SK-N-SH (cell line): ENCODE data around the gene CLIP3. TPM values are rescaled to one million over a fixed set of nuclear protein-coding genes. Genes with fewer than 3 reads are reported as not detected.

Experiments
- CTCF ChIA-PET: fragments of 300-600, 350-600 bp; formaldehyde crosslinking; extraction: SDS; loops from one replicate; lab custom pipeline; 2021; lab: Yijun Ruan, JAX
- POLR2A ChIA-PET: fragments of 350-600 bp; sonication (Branson Sonifier 250); formaldehyde crosslinking; extraction: SDS; loops from one replicate; lab custom pipeline; 2020; ENCODE audit warnings: antibody characterized with exemption, inconsistent platforms; lab: Yijun Ruan, JAX
- DNase-seq: peaks from one replicate; pipeline ENCODE4 v3.0.0; 2012
- H2AFZ ChIP-seq: fragments of 200-600 bp; sonication (generic); 2 replicates; pipeline ENCODE4 v1.8.1; 2016; ENCODE audit warnings: antibody characterized with exemption, mild to moderate bottlenecking, low read depth
- H3F3A ChIP-seq: fragments of 200-600 bp; sonication (generic); replicated peaks from 2 replicates; pipeline ENCODE3; 2016; ENCODE audit warnings: antibody characterized with exemption, mild to moderate bottlenecking; ENCODE audit not compliant: insufficient read depth
- H3K27ac ChIP-seq, 2 experiments: fragments of 200-500 bp in 1 of 2; fragments of 200-600 bp in 1 of 2; sonication (Bioruptor generic) in 1 of 2; sonication (generic), shearing (Covaris generic) in 1 of 2; 2 replicates each; pipeline versions ENCODE4 v1.5.1 to v1.6.1; 2014 to 2016; ENCODE audit warnings: low read depth in 2 of 2, inconsistent platforms in 1 of 2, low read length in 1 of 2, mild to moderate bottlenecking in 1 of 2, mixed read lengths in 1 of 2
- H3K27me3 ChIP-seq: fragments of 200-600 bp; sonication (generic), shearing (Covaris generic); 2 replicates; pipeline ENCODE4 v1.6.1; 2016; ENCODE audit warnings: mixed run types; ENCODE audit not compliant: insufficient read depth
- H3K36me3 ChIP-seq, 2 experiments: fragments of 200-500 bp in 1 of 2; fragments of 200-600 bp in 1 of 2; sonication (Bioruptor generic) in 1 of 2; sonication (generic) in 1 of 2; replicated peaks in 1 of 2; 2 replicates each; pipeline versions ENCODE3 to v1.5.1; 2014 to 2016; ENCODE audit warnings: low read length in 1 of 2, mild to moderate bottlenecking in 1 of 2; ENCODE audit not compliant: insufficient read depth in 2 of 2, control insufficient read depth in 1 of 2
- H3K4me1 ChIP-seq, 2 experiments: fragments of 200-500 bp in 1 of 2; fragments of 200-600 bp in 1 of 2; sonication (Bioruptor generic) in 1 of 2; sonication (generic), shearing (Covaris generic) in 1 of 2; 2 replicates each; pipeline versions ENCODE4 v1.5.1 to v1.6.1; 2014 to 2016; ENCODE audit warnings: low read depth in 1 of 2, low read length in 1 of 2, mixed run types in 1 of 2; ENCODE audit not compliant: insufficient read depth in 2 of 2, control insufficient read depth in 1 of 2
- H3K4me2 ChIP-seq: fragments of 200-600 bp; sonication (generic), shearing (Covaris generic); 2 replicates; pipeline ENCODE4 v1.6.1; 2017; ENCODE audit warnings: mixed run types
- H3K4me3 ChIP-seq, 2 experiments: fragments of 200-500 bp in 1 of 2; fragments of 200-600 bp in 1 of 2; sonication (Bioruptor generic) in 1 of 2; sonication (generic), shearing (Covaris generic) in 1 of 2; 2 replicates each; pipeline versions ENCODE4 v1.5.1 to v1.8.1; 2014 to 2016; ENCODE audit warnings: low read depth in 2 of 2, inconsistent platforms in 1 of 2, low read length in 1 of 2, mild to moderate bottlenecking in 1 of 2, mixed read lengths in 1 of 2, moderate library complexity in 1 of 2
- H3K79me2 ChIP-seq: fragments of 200-600 bp; sonication (generic); 2 replicates; pipeline ENCODE4 v1.8.1; 2017; ENCODE audit warnings: mild to moderate bottlenecking; ENCODE audit not compliant: insufficient read depth
- H3K9ac ChIP-seq: fragments of 200-600 bp; sonication (generic); 2 replicates; pipeline ENCODE4 v1.6.1; 2017; ENCODE audit warnings: mixed run types
- H3K9me2 ChIP-seq: fragments of 200-600 bp; sonication (generic); 2 replicates; pipeline ENCODE4 v1.6.1; 2017; ENCODE audit warnings: mixed run types
- H3K9me3 ChIP-seq: fragments of 200-600 bp; sonication (generic); 2 replicates; pipeline ENCODE4 v1.6.1; 2017; ENCODE audit warnings: mixed run types, mild to moderate bottlenecking, moderate library complexity
- H4K20me1 ChIP-seq: fragments of 200-600 bp; sonication (generic); 2 replicates; pipeline ENCODE4 v1.6.1; 2017; ENCODE audit warnings: mild to moderate bottlenecking, mixed run types; ENCODE audit not compliant: insufficient read depth
- CHD2 ChIP-seq: fragments of 150-350 bp; IDR thresholded peaks from 2 replicates; pipeline ENCODE4 v1.6.1; 2018; ENCODE audit warnings: low read length; ENCODE audit not compliant: partially characterized antibody
- ELF1 ChIP-seq: IDR thresholded peaks from 2 replicates; pipeline ENCODE4 v1.4.0; 2012
- EP300 ChIP-seq, 2 experiments: IDR thresholded peaks; 2 replicates each; pipeline versions ENCODE4 v1.4.0 to v1.6.1; 2012; ENCODE audit warnings: borderline replicate concordance in 1 of 2, low read depth in 1 of 2, low read length in 1 of 2
- EZH2phosphoT487 ChIP-seq: fragments of 200-600 bp; sonication (generic); IDR thresholded peaks from 2 replicates; pipeline ENCODE4 v1.6.1; 2017; ENCODE audit warnings: low read depth, mixed run types, mild to moderate bottlenecking, antibody characterized with exemption, moderate library complexity, borderline replicate concordance
- FOXJ3 ChIP-seq: sonication (generic); formaldehyde crosslinking; IDR thresholded peaks from 2 replicates; pipeline ENCODE4 v1.5.1; 2020; ENCODE audit warnings: mild to moderate bottlenecking, missing genetic modification reagents
- FOXM1 ChIP-seq: IDR thresholded peaks from 2 replicates; pipeline ENCODE4 v1.4.0; 2012; ENCODE audit warnings: low read depth, mild to moderate bottlenecking
- GABPA ChIP-seq: IDR thresholded peaks from 2 replicates; pipeline ENCODE4 v1.4.0; 2012; ENCODE audit warnings: low read depth, mild to moderate bottlenecking
- GATA2 ChIP-seq: sonication (generic); formaldehyde crosslinking; IDR thresholded peaks from 2 replicates; pipeline ENCODE4 v1.5.0; 2020; ENCODE audit warnings: mild to moderate bottlenecking, missing genetic modification reagents
- MXI1 ChIP-seq: IDR thresholded peaks from 2 replicates; pipeline ENCODE4 v1.6.1; 2012; ENCODE audit warnings: mild to moderate bottlenecking, low read depth, low read length, improper control_type of control experiment
- NRF1 ChIP-seq: IDR thresholded peaks from 2 replicates; pipeline ENCODE4 v1.6.1; 2012; ENCODE audit warnings: low read depth, mild to moderate bottlenecking, low read length
- REST ChIP-seq: IDR thresholded peaks from 2 replicates; pipeline ENCODE4 v1.6.1; 2012; ENCODE audit warnings: mild to moderate bottlenecking, low read depth, low read length, moderate library complexity
- RFX5 ChIP-seq: IDR thresholded peaks from 2 replicates; pipeline ENCODE4 v1.6.1; 2012; ENCODE audit warnings: mild to moderate bottlenecking, improper control_type of control experiment, low read length
- SIN3A ChIP-seq: IDR thresholded peaks from 2 replicates; pipeline ENCODE4 v1.6.1; 2012; ENCODE audit warnings: low read depth, mild to moderate bottlenecking, low read length, moderate library complexity, borderline replicate concordance
- TAF1 ChIP-seq: IDR thresholded peaks from 2 replicates; pipeline ENCODE4 v1.6.1; 2012; ENCODE audit warnings: low read depth, mild to moderate bottlenecking, low read length, moderate library complexity, borderline replicate concordance
- TCF12 ChIP-seq: IDR thresholded peaks from 2 replicates; pipeline ENCODE4 v1.4.0; 2012
- USF2 ChIP-seq: fragments of 150-350 bp; IDR thresholded peaks from 2 replicates; pipeline ENCODE4 v1.6.1; 2017; ENCODE audit warnings: antibody characterized with exemption, low read length, low read depth, borderline replicate concordance
- YY1 ChIP-seq: IDR thresholded peaks from 2 replicates; pipeline ENCODE4 v1.4.0; 2012; ENCODE audit warnings: low read depth, mild to moderate bottlenecking
- WGBS: methylation state at CpG from one replicate; pipeline ENCODE4 v1.1.6; 2017; ENCODE audit warnings: low lambda C conversion rate; 5-methylcytosine and 5-hydroxymethylcytosine counted together
- polyA plus RNA-seq, 3 experiments: library from polyadenylated mRNA; depleted of rRNA; stranded (reverse); fragments of >200 nt; gene quantifications; 2 replicates each; pipeline ENCODE4 v1.2.3, GENCODE V29; 2012
- TF ChIP-seq, protein P1 (sequence below): fragments of 150-350 bp; IDR thresholded peaks from 2 replicates; pipeline ENCODE4 v1.6.1; 2016; ENCODE audit warnings: mild to moderate bottlenecking, low read depth, low read length
- TF ChIP-seq, protein P2 (sequence below): IDR thresholded peaks from 2 replicates; pipeline ENCODE4; 2012

CLIP3 gene
- polyA plus RNA-seq, 1 of the 3 experiments (the other 2 are of a cell fraction), result 13.1 TPM

GRCh38 chr19:36058481-36059179, 26.0 kb upstream of the CLIP3 start:
- Histone ChIP-seq H3K4me2 (no peak overlapping the region), H3K79me2 (peaks cover 50% of the 10 kb centered on the region), H4K20me1 (peaks cover 17% of the 10 kb centered on the region; the same call in 1 of the 2 replicates)
- POLR2A ChIA-PET, result no interaction called here
- CTCF ChIA-PET, result interaction anchor here (1.1 to 1.3 kb wide), 3 partner anchors 17 to 113 kb away, joined by 3 to 4 read pairs (median 3); no protein-coding TSS in a partner anchor
- TF ChIP-seq REST, result no peak
- TF ChIP-seq MXI1, result no peak
- no peak for TF ChIP-seq EZH2phosphoT487
- no peak for TF ChIP-seq NRF1
- TF ChIP-seq, protein P1, sequence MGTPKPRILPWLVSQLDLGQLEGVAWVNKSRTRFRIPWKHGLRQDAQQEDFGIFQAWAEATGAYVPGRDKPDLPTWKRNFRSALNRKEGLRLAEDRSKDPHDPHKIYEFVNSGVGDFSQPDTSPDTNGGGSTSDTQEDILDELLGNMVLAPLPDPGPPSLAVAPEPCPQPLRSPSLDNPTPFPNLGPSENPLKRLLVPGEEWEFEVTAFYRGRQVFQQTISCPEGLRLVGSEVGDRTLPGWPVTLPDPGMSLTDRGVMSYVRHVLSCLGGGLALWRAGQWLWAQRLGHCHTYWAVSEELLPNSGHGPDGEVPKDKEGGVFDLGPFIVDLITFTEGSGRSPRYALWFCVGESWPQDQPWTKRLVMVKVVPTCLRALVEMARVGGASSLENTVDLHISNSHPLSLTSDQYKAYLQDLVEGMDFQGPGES, result no peak
- no peak for TF ChIP-seq TCF12
- no peak for TF ChIP-seq ELF1
- TF ChIP-seq USF2, result no peak
- TF ChIP-seq, protein P2, sequence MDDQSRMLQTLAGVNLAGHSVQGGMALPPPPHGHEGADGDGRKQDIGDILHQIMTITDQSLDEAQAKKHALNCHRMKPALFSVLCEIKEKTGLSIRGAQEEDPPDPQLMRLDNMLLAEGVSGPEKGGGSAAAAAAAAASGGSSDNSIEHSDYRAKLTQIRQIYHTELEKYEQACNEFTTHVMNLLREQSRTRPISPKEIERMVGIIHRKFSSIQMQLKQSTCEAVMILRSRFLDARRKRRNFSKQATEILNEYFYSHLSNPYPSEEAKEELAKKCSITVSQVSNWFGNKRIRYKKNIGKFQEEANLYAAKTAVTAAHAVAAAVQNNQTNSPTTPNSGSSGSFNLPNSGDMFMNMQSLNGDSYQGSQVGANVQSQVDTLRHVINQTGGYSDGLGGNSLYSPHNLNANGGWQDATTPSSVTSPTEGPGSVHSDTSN, result no peak
- no peak for TF ChIP-seq GABPA
- no peak for TF ChIP-seq SIN3A
- no peak for TF ChIP-seq CHD2
- no peak for TF ChIP-seq RFX5
- TF ChIP-seq TAF1, result no peak
- TF ChIP-seq FOXJ3 (CRISPR knock-in tag), result no peak
- TF ChIP-seq GATA2, result no peak
- no peak for TF ChIP-seq YY1
- TF ChIP-seq FOXM1, result no peak
- TF ChIP-seq EP300 (IDR thresholded peaks at IDR 0.05; ENCODE audit: borderline replicate concordance in 1 of 2, low read depth in 1 of 2, low read length in 1 of 2), result no peak
- TF ChIP-seq, all 33 proteins: peak for 0
- no peaks in the 10 kb centered on the region for H3K27me3 ChIP-seq
- H3K9ac ChIP-seq, result no peak overlapping the region
- 96% methylated on average over 12 of the region's 12 CpGs for WGBS
- H3K36me3 ChIP-seq, result peaks cover 0 to 5% of the 10 kb centered on the region in 2 experiments
- no peak overlapping the region for H3K27ac ChIP-seq
- no peaks in the 10 kb centered on the region for H3K9me3 ChIP-seq
- H3K9me2 ChIP-seq, result no peaks in the 10 kb centered on the region
- peaks cover 6% of the 10 kb centered on the region for H3F3A ChIP-seq
- H3K4me3 ChIP-seq, result no peak overlapping the region
- H3K4me1 ChIP-seq, result peaks cover 0 to 5% of the 10 kb centered on the region in 2 experiments; a peak in 1 of 4 replicates
- H2AFZ ChIP-seq, result no peak overlapping the region
- DNase-seq, result no peak
